Panc1 (cell line): ENCODE data around the gene MEAF6.

Source experiments
- POLR2AphosphoS5 ChIP-seq: IDR thresholded peaks from 2 replicates; pipeline ENCODE4 v1.6.1; 2012; ENCODE audit warnings: mild to moderate bottlenecking, low read depth, low read length, moderate library complexity
- SIN3A ChIP-seq: IDR thresholded peaks from 2 replicates; pipeline ENCODE4 v1.6.1; 2012; ENCODE audit warnings: low read depth, mild to moderate bottlenecking, low read length, moderate library complexity, borderline replicate concordance; ENCODE audit not compliant: insufficient read depth
- TF ChIP-seq, protein P1 (sequence below): fragments of 450-650 bp; IDR thresholded peaks from 2 replicates; pipeline ENCODE4 v1.5.1; 2017; ENCODE audit warnings: mild to moderate bottlenecking
- TF ChIP-seq, protein P2 (sequence below), 2 experiments: IDR thresholded peaks; 2 replicates each; pipeline ENCODE4 v1.6.1; 2011 to 2012; ENCODE audit warnings: low read depth in 2 of 2, control low read depth in 1 of 2, low read length in 1 of 2, mild to moderate bottlenecking in 1 of 2, moderate library complexity in 1 of 2; ENCODE audit not compliant: insufficient read depth in 1 of 2

DNA sequence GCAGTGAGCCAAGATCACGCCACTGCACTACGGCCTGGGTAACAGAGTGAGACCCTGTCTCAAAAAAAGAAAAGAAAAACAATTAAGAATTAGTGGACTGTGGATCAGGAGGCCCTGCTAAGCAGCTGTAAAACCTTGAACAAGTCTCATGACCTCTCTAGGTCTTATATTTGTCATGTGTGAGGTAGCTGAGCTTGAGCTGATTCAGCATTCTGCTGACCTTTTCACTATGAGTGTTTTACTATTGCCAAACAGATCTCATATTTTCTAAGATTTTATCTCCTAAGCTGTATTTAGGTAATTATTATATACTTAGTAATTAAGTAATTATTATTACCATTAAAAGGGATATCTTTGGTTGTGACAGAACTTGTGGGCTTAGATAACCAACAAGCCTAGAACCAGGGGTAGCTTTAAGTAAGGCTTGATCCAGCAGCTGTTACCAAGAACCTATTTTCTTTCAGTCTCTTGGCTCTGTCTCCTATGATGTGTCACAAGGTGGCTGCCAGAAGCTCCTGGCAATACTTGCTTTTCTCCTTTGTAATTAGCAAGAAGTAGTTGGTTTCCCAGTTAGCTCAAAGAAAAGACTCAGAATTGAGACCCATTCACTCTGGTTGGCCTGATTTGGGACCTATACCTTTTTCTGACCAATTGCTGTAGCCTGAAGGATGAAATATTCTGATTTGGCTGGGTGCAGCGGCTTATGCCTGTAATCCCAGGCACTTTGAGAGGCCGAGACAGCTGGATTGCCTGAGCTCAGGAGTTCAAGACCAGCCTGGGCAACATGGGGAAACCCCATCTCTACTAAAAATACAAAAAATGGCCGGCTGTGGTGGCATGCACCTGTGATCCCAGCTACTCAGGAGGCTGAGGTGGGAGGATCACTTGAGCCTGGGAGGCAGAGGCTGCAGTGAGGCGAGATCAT is 48.7 kb downstream of the MEAF6 start:
- TF ChIP-seq, protein P1, sequence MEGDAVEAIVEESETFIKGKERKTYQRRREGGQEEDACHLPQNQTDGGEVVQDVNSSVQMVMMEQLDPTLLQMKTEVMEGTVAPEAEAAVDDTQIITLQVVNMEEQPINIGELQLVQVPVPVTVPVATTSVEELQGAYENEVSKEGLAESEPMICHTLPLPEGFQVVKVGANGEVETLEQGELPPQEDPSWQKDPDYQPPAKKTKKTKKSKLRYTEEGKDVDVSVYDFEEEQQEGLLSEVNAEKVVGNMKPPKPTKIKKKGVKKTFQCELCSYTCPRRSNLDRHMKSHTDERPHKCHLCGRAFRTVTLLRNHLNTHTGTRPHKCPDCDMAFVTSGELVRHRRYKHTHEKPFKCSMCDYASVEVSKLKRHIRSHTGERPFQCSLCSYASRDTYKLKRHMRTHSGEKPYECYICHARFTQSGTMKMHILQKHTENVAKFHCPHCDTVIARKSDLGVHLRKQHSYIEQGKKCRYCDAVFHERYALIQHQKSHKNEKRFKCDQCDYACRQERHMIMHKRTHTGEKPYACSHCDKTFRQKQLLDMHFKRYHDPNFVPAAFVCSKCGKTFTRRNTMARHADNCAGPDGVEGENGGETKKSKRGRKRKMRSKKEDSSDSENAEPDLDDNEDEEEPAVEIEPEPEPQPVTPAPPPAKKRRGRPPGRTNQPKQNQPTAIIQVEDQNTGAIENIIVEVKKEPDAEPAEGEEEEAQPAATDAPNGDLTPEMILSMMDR: no peak
- no peak for TF ChIP-seq POLR2AphosphoS5
- TF ChIP-seq, protein P2, sequence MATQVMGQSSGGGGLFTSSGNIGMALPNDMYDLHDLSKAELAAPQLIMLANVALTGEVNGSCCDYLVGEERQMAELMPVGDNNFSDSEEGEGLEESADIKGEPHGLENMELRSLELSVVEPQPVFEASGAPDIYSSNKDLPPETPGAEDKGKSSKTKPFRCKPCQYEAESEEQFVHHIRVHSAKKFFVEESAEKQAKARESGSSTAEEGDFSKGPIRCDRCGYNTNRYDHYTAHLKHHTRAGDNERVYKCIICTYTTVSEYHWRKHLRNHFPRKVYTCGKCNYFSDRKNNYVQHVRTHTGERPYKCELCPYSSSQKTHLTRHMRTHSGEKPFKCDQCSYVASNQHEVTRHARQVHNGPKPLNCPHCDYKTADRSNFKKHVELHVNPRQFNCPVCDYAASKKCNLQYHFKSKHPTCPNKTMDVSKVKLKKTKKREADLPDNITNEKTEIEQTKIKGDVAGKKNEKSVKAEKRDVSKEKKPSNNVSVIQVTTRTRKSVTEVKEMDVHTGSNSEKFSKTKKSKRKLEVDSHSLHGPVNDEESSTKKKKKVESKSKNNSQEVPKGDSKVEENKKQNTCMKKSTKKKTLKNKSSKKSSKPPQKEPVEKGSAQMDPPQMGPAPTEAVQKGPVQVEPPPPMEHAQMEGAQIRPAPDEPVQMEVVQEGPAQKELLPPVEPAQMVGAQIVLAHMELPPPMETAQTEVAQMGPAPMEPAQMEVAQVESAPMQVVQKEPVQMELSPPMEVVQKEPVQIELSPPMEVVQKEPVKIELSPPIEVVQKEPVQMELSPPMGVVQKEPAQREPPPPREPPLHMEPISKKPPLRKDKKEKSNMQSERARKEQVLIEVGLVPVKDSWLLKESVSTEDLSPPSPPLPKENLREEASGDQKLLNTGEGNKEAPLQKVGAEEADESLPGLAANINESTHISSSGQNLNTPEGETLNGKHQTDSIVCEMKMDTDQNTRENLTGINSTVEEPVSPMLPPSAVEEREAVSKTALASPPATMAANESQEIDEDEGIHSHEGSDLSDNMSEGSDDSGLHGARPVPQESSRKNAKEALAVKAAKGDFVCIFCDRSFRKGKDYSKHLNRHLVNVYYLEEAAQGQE (IDR thresholded peaks at IDR 0.05; ENCODE audit: insufficient read depth in 1 of 2, low read depth in 2 of 2, low read length in 1 of 2): no peak
- TF ChIP-seq SIN3A: no peak
